ENCODE measurements around the gene ENDOV. TPM values are rescaled to one million over a fixed set of nuclear protein-coding genes. Genes with fewer than 3 reads are reported as not detected.
"Not testable (repeated sequence)": the region's sequence is repeated elsewhere in the genome, so short reads cannot be mapped to it uniquely, and the experiment has no call there.

The ENDOV gene
- total RNA-seq, 4 donors from 2014 or later = 12.4 to 17.7 (median 15.4) TPM

GRCh38 chr17:80395402-80396151 lies 19.4 kb upstream of the ENDOV start:
- Histone ChIP-seq H3K4me1 (peaks cover 0 to 12% (median 0%) of the 10 kb centered on the region in 3 donors), H3K27ac (no peak overlapping the region), H3K27me3 (no peaks in the 10 kb centered on the region), H3K4me3 (no peak overlapping the region), H3K9me3 (no peaks in the 10 kb centered on the region), H3K36me3 (peaks cover 0 to 53% of the 10 kb centered on the region in 2 donors)
- no peak for TF ChIP-seq CTCF (IDR thresholded peaks at IDR 0.05)
- no peak for TF ChIP-seq POLR2AphosphoS5 (IDR thresholded peaks at IDR 0.05)
- TF ChIP-seq POLR2A (IDR thresholded peaks at IDR 0.05) = no peak
- TF ChIP-seq EP300 (IDR thresholded peaks at IDR 0.05) = no peak
- WGBS, 2 donors (ENCODE audit: low coverage in 1 of 2) = 68 to 93% methylated on average over 3 to 4 of the region's 15 CpGs
- no peak for ATAC-seq

- H3K4me1 ChIP-seq = peaks cover 0 to 12% (median 0%) of the 10 kb centered on the region in 3 donors
- TF ChIP-seq CTCF (IDR thresholded peaks at IDR 0.05) = no peak
- no peak for TF ChIP-seq POLR2A (IDR thresholded peaks at IDR 0.05)
- TF ChIP-seq POLR2AphosphoS5 (IDR thresholded peaks at IDR 0.05) = no peak
- TF ChIP-seq EP300 (IDR thresholded peaks at IDR 0.05) = no peak
- WGBS, 2 donors (ENCODE audit: low coverage in 1 of 2) = 38 to 45% methylated on average over 5 to 6 of the region's 9 CpGs
- H3K36me3 ChIP-seq = peaks cover 0 to 45% of the 10 kb centered on the region in 2 donors
- ATAC-seq = no peak
- no peak overlapping the region for H3K4me3 ChIP-seq
- H3K27ac ChIP-seq = no peak overlapping the region
- H3K27me3 ChIP-seq = no peaks in the 10 kb centered on the region
- no peaks in the 10 kb centered on the region for H3K9me3 ChIP-seq
Measured at GRCh38 chr17:80396157-80397033, 18.6 kb upstream of the ENDOV start.

- Histone ChIP-seq H3K4me1 (peaks cover 0 to 12% (median 0%) of the 10 kb centered on the region in 3 donors), H3K27ac (no peak overlapping the region), H3K27me3 (no peaks in the 10 kb centered on the region), H3K9me3 (no peaks in the 10 kb centered on the region), H3K4me3 (no peak overlapping the region), H3K36me3 (peaks cover 0 to 39% of the 10 kb centered on the region in 2 donors)
- ATAC-seq = no peak
- 88 to 100% methylated on average over 1 to 4 of the region's 6 CpGs for WGBS, 2 donors (ENCODE audit: low coverage in 1 of 2)
- TF ChIP-seq POLR2A (IDR thresholded peaks at IDR 0.05) (no peak), POLR2AphosphoS5 (IDR thresholded peaks at IDR 0.05) (no peak), EP300 (IDR thresholded peaks at IDR 0.05) (no peak), CTCF (IDR thresholded peaks at IDR 0.05) (no peak)
Measured at GRCh38 chr17:80397034-80397387, 18.0 kb upstream of the ENDOV start.

GRCh38 chr17:80397686-80398085 lies 17.3 kb upstream of the ENDOV start:
- peaks cover 0 to 32% of the 10 kb centered on the region in 2 donors for H3K36me3 ChIP-seq
- TF ChIP-seq EP300 (IDR thresholded peaks at IDR 0.05) = no peak
- no peaks in the 10 kb centered on the region for H3K9me3 ChIP-seq

GRCh38 chr17:80401086-80401485 lies 13.9 kb upstream of the ENDOV start:
- not testable (repeated sequence) for H3K27me3 ChIP-seq, ATAC-seq
- 72 to 79% methylated on average over 4 to 9 of the region's 9 CpGs for WGBS, 2 donors (ENCODE audit: low coverage in 1 of 2)

More at GRCh38 chr17:80397686-80398085, 17.3 kb upstream of the ENDOV start:
- Histone ChIP-seq H3K4me3 (no peak overlapping the region), H3K27me3 (no peaks in the 10 kb centered on the region), H3K27ac (no peak overlapping the region), H3K4me1 (peaks cover 0 to 12% (median 0%) of the 10 kb centered on the region in 3 donors)
- ATAC-seq = no peak
- 69% methylated on average over 3 of the region's 10 CpGs; no CpG with 5 or more reads in 1 of the 2 donors for WGBS, 2 donors (ENCODE audit: low coverage in 1 of 2)

GRCh38 chr17:80402102-80402501 lies 12.9 kb upstream of the ENDOV start:
- ATAC-seq, H3K36me3 ChIP-seq, H3K27me3 ChIP-seq, H3K27ac ChIP-seq, H3K4me1 ChIP-seq, H3K4me3 ChIP-seq, H3K9me3 ChIP-seq: not testable (repeated sequence)
- 92 to 95% methylated on average over 4 of the region's 13 CpGs for WGBS, 2 donors (ENCODE audit: low coverage in 1 of 2)

More at GRCh38 chr17:80401086-80401485, 13.9 kb upstream of the ENDOV start:
- not testable (repeated sequence) for H3K4me3 ChIP-seq, H3K36me3 ChIP-seq, H3K9me3 ChIP-seq, H3K27ac ChIP-seq, H3K4me1 ChIP-seq
